ENCODE results near the gene KCNMA1.

The KCNMA1 gene

DNA sequence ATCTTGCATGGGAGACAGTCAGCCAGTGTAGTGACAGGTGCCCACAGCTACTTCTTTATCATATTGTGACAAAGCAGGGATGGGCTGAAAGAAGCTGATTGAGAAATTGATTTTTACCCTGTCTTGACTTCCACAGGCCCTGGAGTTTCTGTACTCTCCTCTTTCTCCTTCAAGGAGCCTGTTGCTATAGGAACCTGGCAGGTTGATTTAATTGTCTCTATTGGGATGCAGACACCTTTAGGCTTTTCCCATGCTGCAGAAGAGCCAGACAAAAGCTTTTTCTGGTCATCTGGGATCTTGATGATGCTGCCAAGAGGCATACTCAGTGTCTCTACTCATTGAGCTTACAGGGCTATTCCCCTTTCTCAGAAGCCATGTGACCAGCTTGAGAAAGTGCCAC lies 754.8 kb downstream of the KCNMA1 start:
- DNase-seq (ENCODE audit: low read depth): no peak
- no peak overlapping the region for H3K4me3 ChIP-seq (ENCODE audit: low read depth, low read length)
- TF ChIP-seq CTCF (IDR thresholded peaks at IDR 0.05; ENCODE audit: insufficient read depth, low read depth, low read length, missing control alignments): no peak

- no peak overlapping the region for H3K4me3 ChIP-seq (ENCODE audit: low read depth, low read length)
- peak; percentile 57 for DNase-seq (ENCODE audit: low read depth)
- no peak for TF ChIP-seq CTCF (IDR thresholded peaks at IDR 0.05; ENCODE audit: insufficient read depth, low read depth, low read length, missing control alignments)
These were observed 755.4 kb downstream of the KCNMA1 start for GRCh38 chr10:76882245-76882644.

DNA sequence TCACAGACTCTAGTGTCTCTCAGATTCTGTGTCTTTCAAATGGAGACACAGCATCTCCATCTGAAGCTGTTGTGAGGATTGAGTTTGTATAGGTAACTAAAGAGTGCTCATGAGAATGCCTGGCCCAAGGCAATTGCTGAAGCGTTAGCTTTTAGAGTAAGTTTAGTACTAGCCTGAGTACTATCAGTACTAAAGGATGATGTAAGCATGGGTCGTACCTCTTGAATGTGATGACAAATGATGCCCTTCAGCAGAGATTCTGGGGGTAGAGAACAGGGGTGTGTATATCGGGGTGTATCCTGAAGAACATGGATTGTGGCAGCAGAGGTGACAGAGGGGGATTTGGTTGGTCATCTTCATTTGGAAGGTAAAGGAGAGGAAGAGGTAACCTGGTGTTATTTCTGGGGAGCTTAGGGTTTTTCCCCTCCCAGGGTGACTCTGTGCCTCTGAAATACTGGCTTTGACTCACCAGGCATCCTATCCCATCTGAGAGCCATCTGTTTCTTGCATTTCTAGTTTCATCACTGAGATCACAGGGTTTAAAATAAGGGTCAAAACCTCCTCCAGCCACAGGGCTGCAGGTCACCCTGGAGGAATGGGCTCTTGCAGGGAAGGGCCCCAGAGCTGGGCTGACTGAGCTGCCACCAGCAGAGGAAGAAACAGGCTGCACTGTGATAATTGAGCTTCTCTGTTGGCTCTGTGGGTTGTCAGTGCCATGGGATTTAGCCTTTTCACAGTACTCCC lies 756.0 kb downstream of the KCNMA1 start:
- TF ChIP-seq CTCF (IDR thresholded peaks at IDR 0.05; ENCODE audit: insufficient read depth, low read depth, low read length, missing control alignments): no peak
- DNase-seq (ENCODE audit: low read depth): peak; percentile 54
- H3K4me3 ChIP-seq (ENCODE audit: low read depth, low read length): no peak overlapping the region

DNA sequence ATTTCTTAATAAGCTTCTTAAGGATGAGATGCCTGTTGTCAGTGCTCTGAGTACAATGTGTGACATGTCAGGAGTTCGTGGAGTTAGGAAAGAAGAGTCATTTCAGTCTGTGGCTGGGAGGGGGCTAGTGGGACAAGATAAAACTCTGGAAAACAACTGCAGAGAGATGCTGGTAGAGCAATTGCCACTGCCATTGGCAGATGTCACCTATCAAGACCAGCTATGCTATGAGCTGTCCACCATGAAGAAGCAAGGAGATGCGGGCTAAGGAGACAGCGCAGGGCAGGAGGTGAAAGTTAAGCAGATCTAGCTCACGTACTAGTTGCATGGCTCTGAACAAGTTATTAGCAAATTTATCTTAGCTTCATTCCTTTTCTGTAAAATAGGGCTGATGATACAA lies 756.7 kb downstream of the KCNMA1 start:
- TF ChIP-seq CTCF (IDR thresholded peaks at IDR 0.05; ENCODE audit: insufficient read depth, low read depth, low read length, missing control alignments): no peak
- H3K4me3 ChIP-seq (ENCODE audit: low read depth, low read length): no peak overlapping the region
- no peak for DNase-seq (ENCODE audit: low read depth)

DNA sequence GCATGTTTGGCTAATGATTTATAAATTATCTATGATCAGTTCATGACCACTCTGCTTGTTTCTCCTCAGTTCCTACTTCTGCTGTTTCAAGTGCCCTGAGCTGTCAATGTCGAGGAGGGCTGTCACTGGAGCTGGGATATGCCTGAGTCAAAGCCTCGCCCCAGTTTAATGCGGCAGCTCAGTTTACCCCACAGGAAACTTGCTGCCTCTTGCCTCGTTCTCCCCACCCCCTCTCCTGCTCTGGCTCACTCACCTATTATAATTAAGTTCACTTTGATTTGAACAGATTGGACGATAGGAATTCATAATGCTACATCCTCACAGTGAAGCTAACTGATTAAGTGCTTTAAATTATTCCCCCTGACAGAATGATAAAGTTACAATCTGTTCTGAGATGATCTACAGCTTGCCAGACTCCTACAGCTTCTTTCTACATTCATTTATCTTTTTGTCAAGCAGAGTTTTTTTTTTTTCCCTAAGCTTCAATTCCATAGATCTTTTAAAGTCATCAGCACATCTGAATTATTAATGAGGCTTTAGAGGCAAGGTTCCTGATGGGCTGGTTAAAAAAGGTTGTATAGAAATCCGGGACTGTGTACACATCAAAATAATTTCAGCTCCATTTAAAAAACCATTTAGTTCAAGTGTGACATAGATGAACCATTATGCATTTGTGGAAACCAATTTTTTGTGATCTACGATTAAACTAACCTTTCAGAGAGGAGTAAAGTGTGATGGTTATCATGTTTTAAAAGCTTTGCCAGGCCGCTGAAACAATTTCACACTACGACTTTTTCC lies 758.3 kb downstream of the KCNMA1 start:
- no peak for TF ChIP-seq CTCF (IDR thresholded peaks at IDR 0.05; ENCODE audit: insufficient read depth, low read depth, low read length, missing control alignments)
- no peak overlapping the region for H3K4me3 ChIP-seq (ENCODE audit: low read depth, low read length)
- no peak for DNase-seq (ENCODE audit: low read depth)

- no peak overlapping the region for H3K4me3 ChIP-seq (ENCODE audit: low read depth, low read length)
- TF ChIP-seq CTCF (IDR thresholded peaks at IDR 0.05; ENCODE audit: insufficient read depth, low read depth, low read length, missing control alignments): no peak
- DNase-seq (ENCODE audit: low read depth): no peak
These were observed 759.1 kb downstream of the KCNMA1 start for GRCh38 chr10:76878514-76878913.

Data from GM12865 (cell line).